ENCODE measurements around the gene PIP. TPM values are rescaled to one million over a fixed set of nuclear protein-coding genes. Genes with fewer than 3 reads are reported as not detected.
"Not testable (repeated sequence)": the region's sequence is repeated elsewhere in the genome, so short reads cannot be mapped to it uniquely, and the experiment has no call there.

The PIP gene
- total and polyA plus RNA-seq, 4 experiments from 2014 or later = not detected

DNA sequence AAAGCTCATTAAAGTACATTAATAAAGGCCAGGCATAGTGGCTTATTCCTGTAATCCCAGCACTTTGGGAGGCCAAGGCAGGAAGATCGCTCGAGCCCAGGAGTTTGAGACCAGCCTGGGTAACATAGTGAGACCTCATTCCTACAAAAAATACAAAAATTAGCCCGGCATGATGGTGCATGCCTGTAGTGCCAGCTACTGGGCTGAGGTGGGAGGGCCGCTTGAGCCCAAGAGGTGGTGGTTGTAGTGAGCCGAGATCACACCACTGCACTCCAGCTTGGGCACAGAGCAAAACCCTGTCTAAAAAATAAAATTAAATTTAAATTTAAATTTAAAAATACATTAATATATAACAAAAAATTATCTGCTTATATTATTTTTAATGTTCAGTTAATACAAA is 44.3 kb downstream of the PIP start:
- Mint-ChIP-seq H3K4me3 (no peak overlapping the region), H3K27me3 (peaks cover 8 to 10% of the 10 kb centered on the region in 2 donors), H3K9me3 (peaks cover 0 to 35% (median 29%) of the 10 kb centered on the region in 8 donors), H3K27ac (no peak overlapping the region), H3K4me1 (no peaks in the 10 kb centered on the region), H3K36me3 (peaks cover 0 to 2% of the 10 kb centered on the region in 2 donors)
- Histone ChIP-seq H3K27ac (ENCODE audit: low read depth, low read length) (no peak overlapping the region), H3K4me1 (ENCODE audit: insufficient read depth, low read length) (no peaks in the 10 kb centered on the region), H3K4me3 (ENCODE audit: low read length in 2 of 2) (no peak overlapping the region), H3K9me3 (ENCODE audit: control insufficient read depth in 1 of 2, low read length in 2 of 2) (peaks cover 0 to 5% of the 10 kb centered on the region in 2 donors), H3K27me3 (ENCODE audit: insufficient read depth, low read length) (no peaks in the 10 kb centered on the region), H3K36me3 (ENCODE audit: insufficient read depth, low read length) (no peaks in the 10 kb centered on the region)
- CTCF ChIA-PET (ENCODE audit: partially characterized antibody) = no interaction called here
- intact Hi-C loops (cut with micrococcal nuclease) = no loop called here
- DNase-seq = no peak
- POLR2A ChIA-PET (ENCODE audit: partially characterized antibody) = no interaction called here

DNA sequence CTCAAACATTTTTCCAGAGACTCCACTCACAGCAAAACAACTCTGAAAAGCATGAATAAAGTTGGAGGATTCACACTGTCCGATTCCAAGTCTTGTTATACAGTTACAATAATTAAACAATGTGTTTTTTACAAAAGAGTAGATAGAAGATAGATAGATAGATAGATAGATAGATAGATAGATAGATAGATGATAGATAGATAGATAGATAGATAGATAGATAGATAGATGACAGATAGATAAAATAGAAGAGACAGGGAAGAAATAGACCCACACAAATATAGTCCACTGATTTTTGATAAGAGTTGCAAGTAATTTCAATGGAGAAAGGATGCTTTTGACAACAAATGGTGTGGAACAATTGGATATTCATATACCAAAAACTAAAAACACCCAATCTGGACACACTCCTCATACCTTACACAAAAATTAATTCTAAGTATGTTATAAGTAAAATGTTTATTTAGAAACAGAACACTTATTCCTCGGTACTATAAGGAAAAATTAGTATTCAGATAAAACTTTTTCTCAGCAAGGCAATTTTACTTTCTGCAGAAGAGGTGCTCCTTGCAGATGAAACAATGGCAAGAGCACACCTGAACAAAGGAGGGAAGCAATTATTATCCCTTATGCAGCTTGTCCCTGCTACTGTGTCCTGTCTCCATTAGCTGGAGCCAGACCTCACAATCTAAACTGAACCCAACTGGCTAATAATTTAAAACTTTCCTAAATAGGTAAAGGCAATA is 45.7 kb downstream of the PIP start:
- no peak overlapping the region for H3K27ac Mint-ChIP-seq
- intact Hi-C loops (cut with micrococcal nuclease) = no loop called here
- peaks cover 0 to 40% (median 33%) of the 10 kb centered on the region in 8 donors for H3K9me3 Mint-ChIP-seq

DNA sequence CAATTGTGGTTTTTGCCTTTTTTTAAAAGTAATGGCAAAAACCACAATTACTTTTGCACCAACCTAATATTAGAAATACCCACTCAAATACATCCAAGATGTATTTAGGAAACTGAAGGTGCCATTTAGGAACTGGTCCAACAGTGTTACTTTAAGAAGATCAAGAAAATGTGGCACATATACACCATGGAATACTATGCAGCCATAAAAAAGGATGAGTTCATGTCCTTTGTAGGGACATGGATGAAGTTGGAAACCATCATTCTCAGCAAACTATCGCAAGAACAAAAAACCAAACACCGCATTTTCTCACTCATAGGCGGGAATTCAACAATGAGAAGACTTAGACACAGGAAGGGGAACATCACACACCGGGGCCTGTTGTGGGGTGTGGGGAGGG is 48.9 kb downstream of the PIP start:
- CTCF ChIA-PET (ENCODE audit: partially characterized antibody); H3K4me3 ChIP-seq (ENCODE audit: low read length in 2 of 2); H3K4me1 Mint-ChIP-seq; H3K36me3 ChIP-seq (ENCODE audit: insufficient read depth, low read length); H3K27ac ChIP-seq (ENCODE audit: low read depth, low read length); H3K4me1 ChIP-seq (ENCODE audit: insufficient read depth, low read length); H3K4me3 Mint-ChIP-seq; intact Hi-C loops (cut with micrococcal nuclease); H3K9me3 ChIP-seq (ENCODE audit: control insufficient read depth in 1 of 2, low read length in 2 of 2); H3K36me3 Mint-ChIP-seq; POLR2A ChIA-PET (ENCODE audit: partially characterized antibody); H3K27ac Mint-ChIP-seq; H3K27me3 ChIP-seq (ENCODE audit: insufficient read depth, low read length); DNase-seq: not testable (repeated sequence)
- peaks cover 0 to 36% (median 33%) of the 10 kb centered on the region in 8 donors for H3K9me3 Mint-ChIP-seq
- peaks cover 23 to 24% of the 10 kb centered on the region in 2 donors for H3K27me3 Mint-ChIP-seq

More for the DNA sequence above, 45.7 kb downstream of the PIP start:
- Histone ChIP-seq H3K9me3 (ENCODE audit: control insufficient read depth in 1 of 2, low read length in 2 of 2) (peaks cover 0 to 5% of the 10 kb centered on the region in 2 donors), H3K36me3 (ENCODE audit: insufficient read depth, low read length) (no peaks in the 10 kb centered on the region), H3K4me1 (ENCODE audit: insufficient read depth, low read length) (no peaks in the 10 kb centered on the region), H3K4me3 (ENCODE audit: low read length in 2 of 2) (no peak overlapping the region), H3K27me3 (ENCODE audit: insufficient read depth, low read length) (no peaks in the 10 kb centered on the region), H3K27ac (ENCODE audit: low read depth, low read length) (no peak overlapping the region)
- DNase-seq = no peak
- peaks cover 8 to 11% of the 10 kb centered on the region in 2 donors for H3K27me3 Mint-ChIP-seq
- peaks cover 0 to 2% of the 10 kb centered on the region in 2 donors for H3K36me3 Mint-ChIP-seq
- H3K4me3 Mint-ChIP-seq = no peak overlapping the region
- CTCF ChIA-PET (ENCODE audit: partially characterized antibody) = no interaction called here
- POLR2A ChIA-PET (ENCODE audit: partially characterized antibody) = no interaction called here
- no peaks in the 10 kb centered on the region for H3K4me1 Mint-ChIP-seq

DNA sequence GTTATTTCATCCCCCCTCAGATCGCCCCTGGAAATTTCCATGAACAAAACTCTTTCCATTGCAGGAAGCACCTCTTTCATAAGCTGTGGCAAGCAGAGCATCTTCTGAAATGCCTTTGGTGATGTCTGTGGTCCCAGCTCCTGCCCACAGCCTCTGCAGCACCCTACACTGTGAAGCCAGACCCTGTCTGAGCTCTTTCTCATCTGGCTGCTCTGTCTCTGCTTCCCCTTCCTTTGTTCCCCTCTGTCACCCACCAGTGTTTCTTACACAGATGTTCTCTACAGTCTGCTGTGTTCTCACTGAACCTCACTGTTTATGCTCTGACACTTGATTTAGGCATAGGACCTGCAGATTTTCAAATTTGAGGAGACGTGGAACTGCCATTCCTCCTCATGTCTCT is 49.5 kb downstream of the PIP start:
- Histone ChIP-seq H3K27ac (ENCODE audit: low read depth, low read length) (no peak overlapping the region), H3K9me3 (ENCODE audit: control insufficient read depth in 1 of 2, low read length in 2 of 2) (peaks cover 0 to 5% of the 10 kb centered on the region in 2 donors), H3K36me3 (ENCODE audit: insufficient read depth, low read length) (no peaks in the 10 kb centered on the region), H3K4me3 (ENCODE audit: low read length in 2 of 2) (no peak overlapping the region), H3K4me1 (ENCODE audit: insufficient read depth, low read length) (no peaks in the 10 kb centered on the region), H3K27me3 (ENCODE audit: insufficient read depth, low read length) (no peaks in the 10 kb centered on the region)
- ChIA-PET CTCF (ENCODE audit: partially characterized antibody) (no interaction called here), POLR2A (ENCODE audit: partially characterized antibody) (no interaction called here)
- Mint-ChIP-seq H3K36me3 (peaks cover 2 to 3% of the 10 kb centered on the region in 2 donors), H3K4me1 (no peaks in the 10 kb centered on the region), H3K9me3 (peaks cover 0 to 36% (median 33%) of the 10 kb centered on the region in 8 donors), H3K4me3 (no peak overlapping the region), H3K27ac (no peak overlapping the region), H3K27me3 (peaks cover 23 to 28% of the 10 kb centered on the region in 2 donors)
- intact Hi-C loops (cut with micrococcal nuclease) = no loop called here
- DNase-seq = no peak

DNA sequence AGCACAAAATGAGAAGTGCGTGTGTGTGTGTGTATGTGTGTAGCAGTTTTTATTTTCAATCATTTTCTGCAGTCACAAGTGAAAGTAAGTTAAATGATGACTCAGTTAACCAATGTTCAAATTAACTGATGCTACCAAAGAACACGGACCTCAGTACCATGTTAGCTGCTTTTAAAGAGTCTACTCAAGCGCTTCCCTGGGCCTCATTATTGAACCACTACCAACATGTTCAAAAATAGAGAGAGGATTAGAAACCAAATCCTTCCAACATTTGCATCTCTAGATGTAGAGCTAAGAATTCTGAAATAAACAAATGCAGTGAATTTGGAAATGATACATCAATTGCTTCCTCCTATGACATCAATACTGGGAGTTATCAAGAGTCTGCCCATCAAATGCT is 51.1 kb downstream of the PIP start, which contains the start of gene TAS2R39:
Gene TAS2R39 (plus strand): TSS at position 396 of the 400 bp plus-strand sequence. CDS start 0 bp downstream, at position 396.
- POLR2A ChIA-PET (ENCODE audit: partially characterized antibody) = no interaction called here
- no peaks in the 10 kb centered on the region for H3K36me3 ChIP-seq (ENCODE audit: insufficient read depth, low read length)
- Mint-ChIP-seq H3K9me3 (peaks cover 0 to 26% (median 22%) of the 10 kb centered on the region in 8 donors), H3K27me3 (peaks cover 26 to 30% of the 10 kb centered on the region in 2 donors), H3K4me1 (no peaks in the 10 kb centered on the region), H3K36me3 (peaks cover 2 to 3% of the 10 kb centered on the region in 2 donors), H3K27ac (no peak within 1 kb of the TSS), H3K4me3 (no peak within 1 kb of the TSS)
- H3K27ac ChIP-seq (ENCODE audit: low read depth, low read length) = no peak within 1 kb of the TSS
- intact Hi-C loops (cut with micrococcal nuclease) = no loop called here
- CTCF ChIA-PET (ENCODE audit: partially characterized antibody) = no interaction called here
- H3K9me3 ChIP-seq (ENCODE audit: control insufficient read depth in 1 of 2, low read length in 2 of 2) = peaks cover 0 to 1% of the 10 kb centered on the region in 2 donors
- no peaks in the 10 kb centered on the region for H3K27me3 ChIP-seq (ENCODE audit: insufficient read depth, low read length)
- DNase-seq = no peak
- H3K4me1 ChIP-seq (ENCODE audit: insufficient read depth, low read length) = no peaks in the 10 kb centered on the region
- H3K4me3 ChIP-seq (ENCODE audit: low read length in 2 of 2) = no peak within 1 kb of the TSS

DNA sequence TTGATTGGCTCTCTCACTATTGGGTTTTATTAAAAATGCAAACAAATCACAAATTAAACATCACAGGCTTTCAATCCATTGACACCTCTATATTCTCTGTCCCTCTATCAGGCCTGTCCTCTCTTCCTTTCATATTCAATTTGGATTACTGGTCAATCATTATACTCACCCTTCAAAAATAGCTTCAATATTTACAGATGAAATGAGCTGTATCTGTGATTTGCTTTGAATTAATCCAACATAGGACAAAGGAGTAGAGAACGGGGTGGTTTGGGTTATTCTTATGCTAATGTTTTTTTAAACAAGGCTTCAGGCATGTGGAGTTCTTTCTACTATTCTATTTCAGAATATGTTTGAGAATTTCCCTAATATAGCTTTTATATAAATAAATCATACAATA is 53.7 kb downstream of the PIP start:
- ChIA-PET POLR2A (ENCODE audit: partially characterized antibody) (no interaction called here), CTCF (ENCODE audit: partially characterized antibody) (no interaction called here)
- Mint-ChIP-seq H3K4me1 (no peaks in the 10 kb centered on the region), H3K9me3 (peaks cover 0 to 8% (median 4%) of the 10 kb centered on the region in 8 donors), H3K27me3 (peaks cover 23 to 27% of the 10 kb centered on the region in 2 donors), H3K4me3 (no peak overlapping the region), H3K36me3 (peaks cover 0 to 3% of the 10 kb centered on the region in 2 donors), H3K27ac (no peak overlapping the region)
- no peaks in the 10 kb centered on the region for H3K36me3 ChIP-seq (ENCODE audit: insufficient read depth, low read length)
- no peak for DNase-seq
- H3K4me1 ChIP-seq (ENCODE audit: insufficient read depth, low read length) = no peaks in the 10 kb centered on the region
- H3K9me3 ChIP-seq (ENCODE audit: control insufficient read depth in 1 of 2, low read length in 2 of 2) = no peaks in the 10 kb centered on the region
- no peak overlapping the region for H3K27ac ChIP-seq (ENCODE audit: low read depth, low read length)
- no peaks in the 10 kb centered on the region for H3K27me3 ChIP-seq (ENCODE audit: insufficient read depth, low read length)
- no peak overlapping the region for H3K4me3 ChIP-seq (ENCODE audit: low read length in 2 of 2)
- intact Hi-C loops (cut with micrococcal nuclease) = no loop called here

DNA sequence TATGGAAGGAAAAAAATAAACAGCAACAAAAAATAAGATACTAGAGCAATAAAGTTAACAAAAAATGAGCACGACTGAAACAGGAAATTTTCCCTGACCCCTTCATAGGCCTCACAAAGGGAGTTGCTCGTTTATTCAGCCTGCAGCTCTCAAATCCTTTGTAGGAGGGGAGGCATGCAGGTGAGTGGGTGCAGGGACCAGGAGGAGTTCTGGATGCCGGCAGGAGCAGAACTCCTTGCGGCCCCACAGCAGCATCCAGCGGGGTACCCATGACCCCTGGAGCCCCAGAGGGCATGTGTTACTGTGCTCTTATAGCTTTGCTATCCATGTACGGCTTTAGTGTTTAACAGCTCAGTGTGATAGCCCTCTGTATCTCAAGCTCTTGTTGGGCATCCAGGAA is 57.1 kb downstream of the PIP start:
- no peak overlapping the region for H3K4me3 Mint-ChIP-seq
- ChIA-PET CTCF (ENCODE audit: partially characterized antibody) (interaction anchor here (2.2 kb wide), 1 partner anchor 26 kb away, joined by 6 read pairs; no protein-coding TSS in a partner anchor), POLR2A (ENCODE audit: partially characterized antibody) (no interaction called here)
- no peak overlapping the region for H3K27ac Mint-ChIP-seq
- Histone ChIP-seq H3K27ac (ENCODE audit: low read depth, low read length) (no peak overlapping the region), H3K4me3 (ENCODE audit: low read length in 2 of 2) (no peak overlapping the region), H3K36me3 (ENCODE audit: insufficient read depth, low read length) (no peaks in the 10 kb centered on the region), H3K9me3 (ENCODE audit: control insufficient read depth in 1 of 2, low read length in 2 of 2) (no peaks in the 10 kb centered on the region), H3K4me1 (ENCODE audit: insufficient read depth, low read length) (no peaks in the 10 kb centered on the region), H3K27me3 (ENCODE audit: insufficient read depth, low read length) (no peaks in the 10 kb centered on the region)
- peaks cover 12 to 17% of the 10 kb centered on the region in 2 donors for H3K27me3 Mint-ChIP-seq
- H3K4me1 Mint-ChIP-seq = no peaks in the 10 kb centered on the region
- no peaks in the 10 kb centered on the region for H3K9me3 Mint-ChIP-seq
- DNase-seq = no peak
- intact Hi-C loops (cut with micrococcal nuclease) = no loop called here
- H3K36me3 Mint-ChIP-seq = peaks cover 0 to under 1% of the 10 kb centered on the region in 2 donors
